H9 (cell line): ENCODE measurements around the gene RAC2. TPM values are rescaled to one million over a fixed set of nuclear protein-coding genes. Genes with fewer than 3 reads are reported as not detected.

Experiments
- DNase-seq: peaks from one replicate; pipeline ENCODE4 v3.0.0-alpha.2; 2017
- H2AFZ ChIP-seq: one replicate; pipeline ENCODE4 v1.6.1; 2013; ENCODE audit warnings: mild to moderate bottlenecking, low read length, control low read depth, moderate library complexity
- H2AK5ac ChIP-seq: 2 replicates; pipeline ENCODE4 v1.6.1; 2013; ENCODE audit warnings: low read length, control low read depth, mixed read lengths; ENCODE audit not compliant: insufficient read length
- H2BK120ac ChIP-seq: one replicate; pipeline ENCODE4 v1.6.1; 2013; ENCODE audit warnings: low read depth, mild to moderate bottlenecking, low read length, control low read depth, inconsistent platforms; ENCODE audit not compliant: poor library complexity, severe bottlenecking
- H2BK12ac ChIP-seq: 2 replicates; pipeline ENCODE4 v1.6.1; 2013; ENCODE audit warnings: low read length, control low read depth, mixed read lengths, low read depth; ENCODE audit not compliant: insufficient read length
- H2BK15ac ChIP-seq: 2 replicates; pipeline ENCODE4 v1.6.1; 2013; ENCODE audit warnings: low read depth, low read length, control low read depth
- H2BK20ac ChIP-seq: one replicate; pipeline ENCODE4 v1.6.1; 2013; ENCODE audit warnings: low read depth, mild to moderate bottlenecking, low read length, control low read depth, inconsistent platforms; ENCODE audit not compliant: poor library complexity, severe bottlenecking
- H2BK5ac ChIP-seq: 2 replicates; pipeline ENCODE4 v1.6.1; 2013; ENCODE audit warnings: low read length, control low read depth, mixed read lengths; ENCODE audit not compliant: insufficient read length
- H3K14ac ChIP-seq: 2 replicates; pipeline ENCODE4 v1.6.1; 2013; ENCODE audit warnings: low read length, control low read depth; ENCODE audit not compliant: insufficient read depth
- H3K18ac ChIP-seq: 2 replicates; pipeline ENCODE4 v1.6.1; 2013; ENCODE audit warnings: low read depth, mild to moderate bottlenecking, mixed read lengths, low read length, control low read depth; ENCODE audit not compliant: insufficient read length
- H3K23ac ChIP-seq: 2 replicates; pipeline ENCODE4 v1.6.1; 2013; ENCODE audit warnings: low read length, control low read depth, mixed read lengths, low read depth; ENCODE audit not compliant: insufficient read length
- H3K23me2 ChIP-seq: 2 replicates; pipeline ENCODE4 v1.6.1; 2013; ENCODE audit warnings: low read depth, mild to moderate bottlenecking, mixed read lengths, low read length, control low read depth; ENCODE audit not compliant: insufficient read length, poor library complexity, severe bottlenecking
- H3K27ac ChIP-seq: 2 replicates; pipeline ENCODE4 v1.5.1; 2013; ENCODE audit warnings: low read length, control low read depth, mixed read lengths, low read depth; ENCODE audit not compliant: insufficient read length
- H3K27me3 ChIP-seq: 2 replicates; pipeline ENCODE4 v1.6.1; 2013; ENCODE audit warnings: low read length, control low read depth, inconsistent platforms; ENCODE audit not compliant: insufficient read depth
- H3K4ac ChIP-seq: 2 replicates; pipeline ENCODE4 v1.6.1; 2013; ENCODE audit warnings: low read depth, mild to moderate bottlenecking, control low read depth, inconsistent platforms, low read length, moderate library complexity
- H3K4me1 ChIP-seq: 2 replicates; pipeline ENCODE4 v1.6.1; 2013; ENCODE audit warnings: low read length, control low read depth, inconsistent platforms; ENCODE audit not compliant: insufficient read depth
- H3K4me2 ChIP-seq: 2 replicates; pipeline ENCODE4 v1.6.1; 2013; ENCODE audit warnings: low read length, control low read depth, mixed read lengths; ENCODE audit not compliant: insufficient read length, insufficient read depth
- H3K56ac ChIP-seq: 2 replicates; pipeline ENCODE4 v1.6.1; 2013; ENCODE audit warnings: low read depth, mild to moderate bottlenecking, mixed read lengths, low read length, control low read depth; ENCODE audit not compliant: insufficient read length
- H3K79me1 ChIP-seq: 2 replicates; pipeline ENCODE4 v1.6.1; 2013; ENCODE audit warnings: low read depth, mild to moderate bottlenecking, moderate library complexity, low read length, control low read depth, inconsistent platforms; ENCODE audit not compliant: insufficient read depth, poor library complexity, severe bottlenecking
- H3K79me2 ChIP-seq: 2 replicates; pipeline ENCODE4 v1.6.1; 2013; ENCODE audit warnings: low read length, control low read depth, inconsistent platforms; ENCODE audit not compliant: insufficient read depth
- H3K9ac ChIP-seq: 2 replicates; pipeline ENCODE4 v1.6.1; 2013; ENCODE audit warnings: low read length, control low read depth, mixed read lengths; ENCODE audit not compliant: insufficient read length; ENCODE audit errors: extremely low read depth
- H3K9me3 ChIP-seq: one replicate; pipeline ENCODE4 v1.6.1; 2013; ENCODE audit warnings: low read depth, low read length, inconsistent platforms; ENCODE audit not compliant: control insufficient read depth
- H3T11ph ChIP-seq: one replicate; pipeline ENCODE4 v1.6.1; 2013; ENCODE audit warnings: mild to moderate bottlenecking, low read length, control low read depth, inconsistent platforms
- H4K20me1 ChIP-seq: one replicate; pipeline ENCODE4 v1.6.1; 2013; ENCODE audit not compliant: control insufficient read depth, insufficient read length, insufficient read depth
- H4K5ac ChIP-seq: 2 replicates; pipeline ENCODE4 v1.6.1; 2013; ENCODE audit warnings: low read depth, mild to moderate bottlenecking, mixed read lengths, low read length, control low read depth; ENCODE audit not compliant: insufficient read length
- H4K8ac ChIP-seq: replicated peaks from 2 replicates; pipeline ENCODE4 v1.6.1; 2013; ENCODE audit warnings: low read length, control low read depth, mixed read lengths, low read depth; ENCODE audit not compliant: insufficient read length
- H4K91ac ChIP-seq: 2 replicates; pipeline ENCODE4 v1.6.1; 2013; ENCODE audit warnings: low read depth, mild to moderate bottlenecking, moderate library complexity, mixed read lengths, low read length, control low read depth; ENCODE audit not compliant: insufficient read length
- H3K27ac Mint-ChIP-seq, 3 experiments: 2 replicates in 2 of 3; 3 replicates in 1 of 3; pipeline ENCODE4 v1.8.0; 2020 to 2021; ENCODE audit warnings: mixed read lengths in 3 of 3, mild to moderate bottlenecking in 1 of 3, moderate library complexity in 1 of 3
- H3K27me3 Mint-ChIP-seq: 2 replicates; pipeline ENCODE4 v1.8.0; 2021; ENCODE audit warnings: low read depth, mild to moderate bottlenecking, moderate library complexity, mixed read lengths
- H3K36me3 Mint-ChIP-seq, 3 experiments: 2 replicates in 2 of 3; 3 replicates in 1 of 3; pipeline ENCODE4 v1.8.0; 2020 to 2021; ENCODE audit warnings: low read depth in 3 of 3, mixed read lengths in 3 of 3; ENCODE audit not compliant: insufficient read depth in 1 of 3
- H3K4me1 Mint-ChIP-seq, 2 experiments: 2 replicates each; pipeline ENCODE4 v1.8.0; 2020; ENCODE audit warnings: mixed read lengths in 2 of 2
- H3K4me3 Mint-ChIP-seq, 2 experiments: 2 replicates in 1 of 2; 3 replicates in 1 of 2; pipeline ENCODE4 v1.8.0; 2020 to 2021; ENCODE audit warnings: mild to moderate bottlenecking in 2 of 2, mixed read lengths in 2 of 2, moderate library complexity in 1 of 2
- H3K9me3 Mint-ChIP-seq, 2 experiments: 2 replicates in 1 of 2; 3 replicates in 1 of 2; pipeline ENCODE4 v1.8.0; 2020; ENCODE audit warnings: mild to moderate bottlenecking in 2 of 2, mixed read lengths in 2 of 2, moderate library complexity in 1 of 2
- CTCF ChIP-seq: fragments of 200-600 bp; sonication (generic); conservative IDR thresholded peaks from 3 replicates; pipeline ENCODE4 v1.8.0; 2021; ENCODE audit warnings: antibody characterized with exemption, mild to moderate bottlenecking
- WGBS: extraction: QIAGEN DNeasy Blood & Tissue Kit; methylation state at CpG from one replicate; pipeline ENCODE4 v1.1.7; 2013; ENCODE audit warnings: missing lambda C conversion rate, low lambda C conversion rate, mixed read lengths; ENCODE audit not compliant: insufficient read length; ENCODE audit errors: extremely low coverage; 5-methylcytosine and 5-hydroxymethylcytosine counted together
- total RNA-seq: library from RNA; stranded (reverse); gene quantifications from 2 replicates; pipeline ENCODE4 v1.2.1, GENCODE V29; 2021

RAC2 gene
- total RNA-seq, 1 experiment from 2014 or later: 2.8 TPM

DNA sequence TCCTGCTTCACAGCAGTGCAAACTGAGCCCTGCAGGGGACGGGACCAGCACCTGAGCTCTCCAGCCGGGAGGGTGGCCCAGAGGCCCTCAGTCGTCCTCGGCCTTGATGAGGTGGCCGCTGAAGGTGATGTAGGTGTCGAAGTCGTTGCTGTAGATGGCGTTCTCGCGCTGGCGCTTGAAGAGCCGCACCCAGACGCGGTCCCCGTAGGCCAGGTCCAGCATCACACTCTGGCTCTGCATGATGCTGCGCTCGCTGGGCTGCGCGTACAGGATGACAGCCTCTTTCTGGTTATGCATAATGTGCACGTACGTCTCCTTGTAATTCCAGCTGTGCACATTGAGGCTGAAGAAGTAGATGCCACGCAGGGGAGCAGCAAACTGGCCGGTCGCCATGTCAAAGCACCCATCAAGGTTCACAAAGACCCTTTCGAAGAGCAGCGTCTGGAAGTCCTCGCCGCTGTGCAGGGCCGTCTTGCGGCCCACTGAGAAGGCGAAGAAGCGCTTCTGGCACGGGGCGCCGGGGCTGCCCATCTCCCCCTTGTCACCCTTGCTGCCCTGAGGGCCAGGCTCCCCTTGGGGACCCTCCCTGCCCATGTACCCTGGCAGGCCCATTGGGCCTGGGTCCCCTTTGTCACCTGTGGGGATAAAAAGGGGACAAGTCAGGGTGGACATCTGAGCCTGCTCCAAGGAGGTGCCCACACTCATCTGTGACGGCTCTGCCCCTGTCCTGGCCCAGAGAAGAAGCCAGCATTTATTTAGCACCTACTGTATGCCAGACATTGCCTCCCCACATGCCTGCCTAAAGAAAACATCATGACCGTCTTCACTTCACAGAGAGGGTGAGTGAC lies 61.7 kb downstream of the RAC2 start:
- Mint-ChIP-seq H3K4me1 (peaks cover 17 to 41% of the 10 kb centered on the region in 2 experiments), H3K36me3 (no peaks in the 10 kb centered on the region; a peak in 1 of 7 replicates), H3K27me3 (peaks cover 8% of the 10 kb centered on the region), H3K27ac (no peak overlapping the region), H3K9me3 (no peaks in the 10 kb centered on the region), H3K4me3 (no peak overlapping the region)
- no peak overlapping the region for H4K91ac ChIP-seq
- no peaks in the 10 kb centered on the region for H4K20me1 ChIP-seq
- H3K18ac ChIP-seq: no peak overlapping the region
- no CpG with 5 or more reads among the region's 37 CpGs for WGBS
- DNase-seq: no peak
- H3K23ac ChIP-seq: no peak overlapping the region
- no peaks in the 10 kb centered on the region for H3K9me3 ChIP-seq
- H3K56ac ChIP-seq: no peak overlapping the region
- no peak overlapping the region for H3K27ac ChIP-seq
- peak; percentile 36; the same call in 2 of the 3 replicates for TF ChIP-seq CTCF
- H3K79me1 ChIP-seq: no peaks in the 10 kb centered on the region
- no peaks in the 10 kb centered on the region for H3K79me2 ChIP-seq
- H2BK120ac ChIP-seq: no peak overlapping the region
- peaks cover 2% of the 10 kb centered on the region for H3K4me1 ChIP-seq
- H3K4ac ChIP-seq: no peak overlapping the region
- H2BK20ac ChIP-seq: no peak overlapping the region
- no peak overlapping the region for H4K5ac ChIP-seq
- peaks cover 2% of the 10 kb centered on the region for H3K23me2 ChIP-seq
- H3T11ph ChIP-seq: no peak overlapping the region
- H2BK15ac ChIP-seq: no peak overlapping the region
- H2AFZ ChIP-seq: no peak overlapping the region
- no peaks in the 10 kb centered on the region for H3K27me3 ChIP-seq
- no peak overlapping the region for H2BK12ac ChIP-seq
- no peak overlapping the region for H2AK5ac ChIP-seq
- no peak overlapping the region for H3K4me2 ChIP-seq
- no peak overlapping the region for H3K9ac ChIP-seq
- no peak overlapping the region; the same call in 1 of the 2 replicates for H3K14ac ChIP-seq
- no peak overlapping the region for H2BK5ac ChIP-seq
- no peak overlapping the region for H4K8ac ChIP-seq
